GM12875 (cell line): ENCODE data around the gene AXL.

Experiments
- H3K4me3 ChIP-seq: one replicate; pipeline ENCODE4 v1.5.1; 2011; ENCODE audit warnings: low read depth, low read length, control low read depth
- TF ChIP-seq, protein P1 (sequence below): IDR thresholded peaks from 2 replicates; pipeline ENCODE4 v1.5.1; 2011; ENCODE audit warnings: low read depth, mild to moderate bottlenecking, control low read depth, inconsistent platforms, low read length, moderate library complexity, borderline replicate concordance; ENCODE audit not compliant: insufficient read depth

The AXL gene

DNA sequence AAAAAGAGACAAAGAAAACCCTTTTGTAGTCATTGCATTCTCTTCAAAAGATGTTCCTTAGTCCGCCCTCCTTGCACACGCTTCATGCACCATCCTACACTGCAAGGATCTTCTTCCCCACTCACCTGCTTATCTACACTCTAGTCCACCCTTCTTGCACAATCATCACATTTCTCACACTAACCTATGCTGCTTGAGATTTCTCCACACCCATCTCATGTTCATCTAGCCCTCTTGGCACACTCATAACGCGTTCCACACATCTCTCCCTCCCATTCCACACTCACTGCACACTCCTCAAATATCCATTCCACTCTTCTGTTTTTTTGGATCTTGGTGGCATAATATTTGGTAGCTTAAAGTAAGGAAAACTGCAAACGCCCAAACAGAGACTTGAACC is 22.8 kb downstream of the AXL start:
- TF ChIP-seq, protein P1, sequence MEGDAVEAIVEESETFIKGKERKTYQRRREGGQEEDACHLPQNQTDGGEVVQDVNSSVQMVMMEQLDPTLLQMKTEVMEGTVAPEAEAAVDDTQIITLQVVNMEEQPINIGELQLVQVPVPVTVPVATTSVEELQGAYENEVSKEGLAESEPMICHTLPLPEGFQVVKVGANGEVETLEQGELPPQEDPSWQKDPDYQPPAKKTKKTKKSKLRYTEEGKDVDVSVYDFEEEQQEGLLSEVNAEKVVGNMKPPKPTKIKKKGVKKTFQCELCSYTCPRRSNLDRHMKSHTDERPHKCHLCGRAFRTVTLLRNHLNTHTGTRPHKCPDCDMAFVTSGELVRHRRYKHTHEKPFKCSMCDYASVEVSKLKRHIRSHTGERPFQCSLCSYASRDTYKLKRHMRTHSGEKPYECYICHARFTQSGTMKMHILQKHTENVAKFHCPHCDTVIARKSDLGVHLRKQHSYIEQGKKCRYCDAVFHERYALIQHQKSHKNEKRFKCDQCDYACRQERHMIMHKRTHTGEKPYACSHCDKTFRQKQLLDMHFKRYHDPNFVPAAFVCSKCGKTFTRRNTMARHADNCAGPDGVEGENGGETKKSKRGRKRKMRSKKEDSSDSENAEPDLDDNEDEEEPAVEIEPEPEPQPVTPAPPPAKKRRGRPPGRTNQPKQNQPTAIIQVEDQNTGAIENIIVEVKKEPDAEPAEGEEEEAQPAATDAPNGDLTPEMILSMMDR = no peak
- no peak overlapping the region for H3K4me3 ChIP-seq

DNA sequence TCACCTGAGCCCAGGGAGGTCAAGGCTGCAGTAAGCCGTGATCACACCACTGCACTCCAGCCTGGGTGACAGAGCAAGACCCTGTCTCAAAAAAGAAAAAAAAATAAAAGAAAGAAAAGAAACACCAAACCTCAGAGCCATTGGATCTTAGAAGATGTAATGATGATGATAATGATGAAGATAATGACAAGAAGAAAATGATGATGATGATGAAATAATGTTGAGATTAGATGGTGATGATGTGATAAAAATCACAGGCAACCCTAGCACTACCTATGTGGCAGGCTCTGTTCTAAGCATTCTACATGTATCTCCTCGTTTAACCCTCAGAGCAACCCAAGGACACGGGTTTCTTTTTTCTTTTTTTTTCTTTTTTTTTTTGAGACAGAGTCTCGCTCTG is 25.1 kb downstream of the AXL start:
- no peak overlapping the region for H3K4me3 ChIP-seq
- TF ChIP-seq, protein P1 = no peak

DNA sequence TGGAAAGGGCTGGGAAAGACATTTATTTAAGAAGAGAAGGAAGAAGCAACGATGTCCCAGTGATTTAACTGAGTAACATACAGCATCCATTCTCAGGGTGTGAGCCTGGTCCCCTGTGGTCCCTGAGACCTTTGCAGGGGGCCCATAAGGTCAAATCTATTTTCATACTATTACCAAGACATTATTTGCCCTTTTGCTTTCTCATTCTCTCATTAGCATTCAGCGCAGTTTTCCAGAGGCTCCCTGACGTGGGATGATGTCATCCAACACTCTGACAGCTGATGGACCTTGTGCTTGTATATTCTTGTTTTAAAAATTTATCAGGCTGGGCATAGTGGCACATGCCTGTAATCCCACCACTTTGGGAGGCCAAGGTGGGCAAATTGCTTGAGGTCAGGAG is 26.8 kb downstream of the AXL start:
- H3K4me3 ChIP-seq = no peak overlapping the region
- TF ChIP-seq, protein P1 = no peak

DNA sequence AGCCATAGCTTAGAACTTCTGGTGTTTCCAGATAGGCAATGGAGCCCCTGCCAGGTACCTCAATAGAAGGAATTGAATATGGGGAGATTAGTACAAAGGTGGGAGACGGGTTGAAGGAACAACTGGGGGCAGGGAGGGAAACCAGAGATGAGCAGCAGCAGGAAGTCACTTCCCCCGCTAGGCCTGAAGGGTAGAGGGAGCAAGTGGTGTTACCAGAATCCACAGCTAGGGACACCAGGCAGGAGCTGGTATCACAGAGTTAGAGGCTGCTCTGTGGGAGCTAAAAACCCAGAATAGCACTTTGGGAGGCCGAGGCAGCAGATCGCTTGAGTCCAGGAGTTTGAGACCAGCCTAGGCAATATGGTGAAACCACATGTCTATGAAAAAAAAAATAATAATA is 29.9 kb downstream of the AXL start:
- TF ChIP-seq, protein P1 = no peak

DNA sequence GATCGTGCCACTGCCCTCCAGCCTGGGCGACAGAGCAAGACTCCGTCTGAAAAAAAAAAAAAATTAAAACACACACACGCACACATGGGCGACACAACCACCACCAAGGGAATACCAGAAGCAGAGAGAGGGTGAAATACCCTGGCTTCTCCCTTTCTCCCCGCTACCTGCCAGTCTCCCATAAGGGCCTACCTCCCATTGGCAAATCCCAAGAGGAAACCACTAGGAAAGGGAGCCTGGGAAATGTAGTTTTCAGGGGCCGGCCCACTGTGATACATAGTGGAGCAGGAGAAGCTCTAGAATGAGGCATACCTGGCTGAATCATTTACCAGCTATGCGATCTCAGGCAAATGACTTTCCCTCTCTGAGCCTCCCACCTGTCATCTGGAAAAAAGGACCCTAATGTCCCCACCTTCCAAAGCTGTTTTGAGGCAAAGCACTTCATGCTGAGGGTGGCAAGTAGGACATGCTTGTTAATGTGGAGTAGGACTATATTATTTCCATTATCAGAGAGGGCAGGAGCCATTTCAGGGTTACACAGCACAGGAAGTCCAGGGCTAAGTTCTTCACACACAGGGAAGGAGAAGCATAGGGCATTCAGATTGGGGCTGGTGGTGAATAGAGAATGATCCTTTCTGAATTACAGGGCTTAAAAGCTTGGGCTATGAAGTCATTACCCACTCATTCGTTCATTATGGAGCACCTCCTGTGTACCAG is 30.8 kb downstream of the AXL start:
- TF ChIP-seq, protein P1 = no peak
- no peak overlapping the region for H3K4me3 ChIP-seq

More for the DNA sequence above, 29.9 kb downstream of the AXL start:
- no peak overlapping the region for H3K4me3 ChIP-seq

DNA sequence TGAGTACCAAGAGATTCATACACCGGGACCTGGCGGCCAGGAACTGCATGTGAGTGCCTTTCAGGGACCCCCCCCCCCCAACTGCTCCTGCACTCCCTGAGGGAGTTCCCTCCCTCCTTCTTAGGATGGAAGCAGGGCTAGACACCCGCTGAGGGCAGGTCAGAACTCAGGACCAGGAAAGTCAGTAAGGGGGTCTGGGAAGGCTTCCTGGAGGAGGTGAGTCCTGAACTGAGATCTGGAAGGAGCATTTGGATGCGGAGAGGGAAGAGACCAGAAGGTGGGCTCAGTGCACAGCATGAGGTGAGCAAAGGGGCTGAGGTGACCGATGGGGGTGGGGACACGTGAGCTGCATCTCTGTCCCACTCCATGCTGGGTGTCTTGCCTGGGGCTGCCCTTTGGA is 34.6 kb downstream of the AXL start:
- TF ChIP-seq, protein P1 = no peak
- H3K4me3 ChIP-seq = no peak overlapping the region

DNA sequence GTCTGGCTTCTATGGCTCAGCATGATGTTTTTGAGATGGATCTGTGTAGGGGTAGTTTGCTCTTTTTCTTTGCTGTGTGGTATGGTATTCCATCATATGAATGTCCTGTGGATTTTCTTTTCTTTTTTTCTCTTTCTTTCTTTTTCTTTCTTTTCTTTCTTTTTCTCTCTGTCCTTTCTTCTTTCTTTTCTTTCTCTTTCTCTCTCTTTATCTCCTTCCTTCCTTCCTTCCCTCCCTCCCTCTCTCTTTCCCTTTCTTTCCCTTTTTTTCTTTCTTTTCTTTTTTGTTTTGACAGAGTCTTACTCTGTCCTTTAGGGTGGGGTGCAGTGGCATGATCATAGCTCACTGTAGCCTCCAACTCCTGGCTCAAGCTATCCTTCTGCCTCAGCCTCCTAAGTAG is 36.1 kb downstream of the AXL start:
- TF ChIP-seq, protein P1 = no peak
- no peak overlapping the region for H3K4me3 ChIP-seq
